Heart right ventricle (tissue), 16 donors: ENCODE data around the gene CD80. TPM values are rescaled to one million over a fixed set of nuclear protein-coding genes. Genes with fewer than 3 reads are reported as not detected.

Experiments
- ATAC-seq, 8 donors: fragments of 200-7000 bp; cut with Tn5 transposase; one replicate each; pipeline ENCODE4 v1.9.1; 2020; ENCODE audit warnings: mild to moderate bottlenecking in 8 of 8, moderate library complexity in 8 of 8, moderate number of reproducible peaks in 1 of 8
- DNase-seq, 2 donors: peaks; one replicate each; pipeline ENCODE4 v3.0.0-alpha.2; 2020
- H3K27ac ChIP-seq, 10 donors: fragments of 200-600 bp; sonication (generic) in 2 of 10; one replicate each; pipeline versions ENCODE4 v1.5.0 to v1.8.0; 2020 to 2022; ENCODE audit warnings: mild to moderate bottlenecking in 3 of 10
- H3K27me3 ChIP-seq, 7 donors: fragments of 200-600 bp; one replicate each; pipeline ENCODE4 v1.8.0; 2021 to 2022; ENCODE audit warnings: mild to moderate bottlenecking in 2 of 7
- H3K36me3 ChIP-seq, 9 donors: fragments of 200-600 bp; sonication (generic) in 1 of 9; one replicate each; pipeline versions ENCODE4 v1.5.0 to v1.8.0; 2020 to 2022; ENCODE audit warnings: mild to moderate bottlenecking in 2 of 9
- H3K4me1 ChIP-seq, 9 donors: fragments of 200-600 bp; sonication (generic) in 1 of 9; one replicate each; pipeline versions ENCODE4 v1.5.0 to v1.8.0; 2020 to 2022; ENCODE audit warnings: mild to moderate bottlenecking in 4 of 9
- H3K4me3 ChIP-seq, 10 donors: fragments of 200-600 bp; sonication (generic) in 2 of 10; one replicate each; pipeline versions ENCODE4 v1.5.0 to v1.8.0; 2020 to 2022; ENCODE audit warnings: mild to moderate bottlenecking in 7 of 10, moderate library complexity in 2 of 10
- H3K9me3 ChIP-seq, 11 donors: fragments of 200-600 bp in 10 of 11; sonication (generic) in 2 of 11; one replicate each; pipeline versions ENCODE4 v1.5.0 to v1.8.0; 2013 to 2022; ENCODE audit warnings: mild to moderate bottlenecking in 2 of 11, control low read depth in 1 of 11, moderate library complexity in 1 of 11
- WGBS, 2 donors: extraction: QIAGEN DNeasy Blood & Tissue Kit; methylation state at CpG; one replicate each; pipeline ENCODE4 v1.1.7; 2013; ENCODE audit warnings: inconsistent platforms in 1 of 2; 5-methylcytosine and 5-hydroxymethylcytosine counted together
- intact Hi-C, 10 donors: fragments of 100-400 bp; cut with DNase I; formaldehyde crosslinking; loops; one replicate each; pipeline versions ENCODE4 v1.11.1 to v1.14.2; 2022
- polyA plus RNA-seq, 2 donors: library from polyadenylated mRNA; stranded (reverse); fragments of 200-250 nt; gene quantifications; one replicate each; pipeline ENCODE4 v1.2.3, GENCODE V29; 2013
- total RNA-seq, 10 donors: library from RNA; stranded (reverse); fragmentation: NEBNext Ultra II Directional in 3 of 10; extraction: Animal tissue kit (Norgen Biotek cat#: 25700) in 3 of 10; gene quantifications; one replicate each; pipeline versions ENCODE4 v1.2.1 to v1.2.4, GENCODE V29; 2021 to 2023
- TF ChIP-seq, protein P1 (sequence below), 9 donors: fragments of 200-600 bp; sonication (generic) in 2 of 9; IDR thresholded peaks; one replicate each; pipeline versions ENCODE4 v1.5.0 to v1.8.0; 2021 to 2022; ENCODE audit warnings: antibody characterized with exemption in 9 of 9, mild to moderate bottlenecking in 5 of 9, moderate library complexity in 1 of 9
- donor health status: Arrhythmogenic right ventricular cardiomyopathy.
- donor health status: ischemic (EF 13 %, LVEDD 7.1; RV severe dilation, severe dysfunction).
- donor health status: healthy with polysubstance abuse.
- donor health status: DM: no; HTN: yes; CAD: no.
- donor health status: DM: no; HTN: no; CAD: no.
- donor health status: ischemic (EF 25% LVEDD 6.9; RV normal size, moderate dysfunction).
- donor health status: ischemic (EF 25% LVEDD 5.7; RV mildly dilated, moderate dysfunction).
- donor health status: healthy.
- donor health status: DM: yes; HTN: yes; CAD: no.
- donor health status: Ischemic cardiomyopathy.
- donor health status: ischemic (EF 35%, LVEDD 5.7; RV mildly dilated, moderate dysfunction).
- donor health status: nonischemic (EF 11% LVEDD 7.7; RV severe dilation, severe dysfunction).
- donor health status: DM: yes; HTN: yes; CAD: no.
- donor health status: PGD.
- donor health status: ischemic (EF 29% LVEDD 5.4; RV normal size, mild dysfunction).
- donor health status: nonischemic (EF 23%, LVEDD 6.1; RV moderate dilation, normal function).

The CD80 gene
- total and polyA plus RNA-seq, 12 donors = 0.01 to 1.6 (median 0.33) TPM; not detected in 6

DNA sequence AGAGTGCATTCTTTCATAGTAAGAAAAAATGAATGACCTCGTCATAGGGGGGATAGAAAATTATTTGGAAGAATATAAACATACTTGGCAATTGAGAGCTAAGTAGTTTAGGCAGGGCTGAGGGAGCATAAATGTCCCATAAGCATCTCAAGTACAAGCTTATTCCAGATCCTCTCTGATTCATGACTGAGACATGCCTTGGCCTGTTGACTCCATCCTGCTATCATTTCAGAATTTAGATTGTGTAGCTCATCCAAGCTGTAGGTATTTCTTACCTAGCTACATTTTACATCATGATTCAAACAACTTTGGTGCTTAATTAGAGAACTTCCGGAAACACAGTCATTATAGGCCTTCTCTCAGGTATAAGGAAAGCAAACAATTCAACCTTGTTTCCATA lies 78.3 kb downstream of the CD80 start:
- Histone ChIP-seq H3K9me3 (no peaks in the 10 kb centered on the region), H3K27me3 (no peaks in the 10 kb centered on the region), H3K4me3 (no peak overlapping the region), H3K27ac (no peak overlapping the region), H3K36me3 (peaks cover 0 to 100% (median 45%) of the 10 kb centered on the region in 9 donors), H3K4me1 (no peaks in the 10 kb centered on the region)
- WGBS, 2 donors = 93% methylated on average over 2 of the region's 2 CpGs
- ATAC-seq = no peak
- intact Hi-C loops = no loop called here
- TF ChIP-seq, protein P1, sequence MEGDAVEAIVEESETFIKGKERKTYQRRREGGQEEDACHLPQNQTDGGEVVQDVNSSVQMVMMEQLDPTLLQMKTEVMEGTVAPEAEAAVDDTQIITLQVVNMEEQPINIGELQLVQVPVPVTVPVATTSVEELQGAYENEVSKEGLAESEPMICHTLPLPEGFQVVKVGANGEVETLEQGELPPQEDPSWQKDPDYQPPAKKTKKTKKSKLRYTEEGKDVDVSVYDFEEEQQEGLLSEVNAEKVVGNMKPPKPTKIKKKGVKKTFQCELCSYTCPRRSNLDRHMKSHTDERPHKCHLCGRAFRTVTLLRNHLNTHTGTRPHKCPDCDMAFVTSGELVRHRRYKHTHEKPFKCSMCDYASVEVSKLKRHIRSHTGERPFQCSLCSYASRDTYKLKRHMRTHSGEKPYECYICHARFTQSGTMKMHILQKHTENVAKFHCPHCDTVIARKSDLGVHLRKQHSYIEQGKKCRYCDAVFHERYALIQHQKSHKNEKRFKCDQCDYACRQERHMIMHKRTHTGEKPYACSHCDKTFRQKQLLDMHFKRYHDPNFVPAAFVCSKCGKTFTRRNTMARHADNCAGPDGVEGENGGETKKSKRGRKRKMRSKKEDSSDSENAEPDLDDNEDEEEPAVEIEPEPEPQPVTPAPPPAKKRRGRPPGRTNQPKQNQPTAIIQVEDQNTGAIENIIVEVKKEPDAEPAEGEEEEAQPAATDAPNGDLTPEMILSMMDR (IDR thresholded peaks at IDR 0.05) = no peak
- no peak for DNase-seq

Other genes with a start within 250 kb of the CD80 start
- gene TMEM39A, start 96.0 kb downstream of the CD80 start, total RNA-seq = 10 to 100 TPM in 9 of 10 donors, 1 to 10 TPM in 1; 9.7 to 25.8 (median 13.5) TPM
- gene TMEM39A, start 96.0 kb downstream of the CD80 start, polyA plus RNA-seq = 10 to 100 TPM in 1 of 2 donors, 1 to 10 TPM in 1; 8.4 to 11.9 TPM
- gene POGLUT1, start 90.7 kb downstream of the CD80 start, total RNA-seq = 10 to 100 TPM in 1 of 10 donors, 1 to 10 TPM in 9; 2.8 to 13.2 (median 6.7) TPM
- 10 to 100 TPM in 1 of 2 donors, 1 to 10 TPM in 1; 8.6 to 17.0 TPM for gene POGLUT1, start 90.7 kb downstream of the CD80 start, polyA plus RNA-seq
- 100 to 1,000 TPM; 213 to 379 (median 240) TPM for gene TIMMDC1, start 61.1 kb downstream of the CD80 start, total RNA-seq
- gene TIMMDC1, start 61.1 kb downstream of the CD80 start, polyA plus RNA-seq = 100 to 1,000 TPM in 1 of 2 donors, 10 to 100 TPM in 1; 90.3 to 126 TPM
- 10 to 100 TPM in 6 of 10 donors, 1 to 10 TPM in 4; 7.5 to 16.9 (median 12.6) TPM for gene ADPRH, start 19.9 kb upstream of the CD80 start, total RNA-seq
- gene ADPRH, start 19.9 kb upstream of the CD80 start, polyA plus RNA-seq = 1 to 10 TPM; 5.6 to 7.9 TPM
- gene PLA1A, start 38.3 kb upstream of the CD80 start, total RNA-seq = 10 to 100 TPM in 1 of 10 donors, 1 to 10 TPM in 6, under 1 TPM in 3; 0.55 to 19.3 (median 1.9) TPM
- gene PLA1A, start 38.3 kb upstream of the CD80 start, polyA plus RNA-seq = 1 to 10 TPM; 1.1 to 3.7 TPM
- gene POPDC2, start 101.0 kb upstream of the CD80 start, total RNA-seq = 100 to 1,000 TPM; 598 to 928 (median 732) TPM
- 100 to 1,000 TPM; 351 to 805 TPM for gene POPDC2, start 101.0 kb upstream of the CD80 start, polyA plus RNA-seq
- 100 to 1,000 TPM in 6 of 10 donors, 10 to 100 TPM in 4; 76.2 to 175 (median 107) TPM for gene COX17, start 117.8 kb upstream of the CD80 start, total RNA-seq
- 100 to 1,000 TPM; 228 to 733 TPM for gene COX17, start 117.8 kb upstream of the CD80 start, polyA plus RNA-seq
- under 1 TPM; 0.19 to 0.92 (median 0.49) TPM for gene CFAP91, start 143.4 kb upstream of the CD80 start, total RNA-seq
- 1 to 10 TPM in 1 of 2 donors, under 1 TPM in 1; 0.25 to 1.6 TPM for gene CFAP91, start 143.4 kb upstream of the CD80 start, polyA plus RNA-seq
- under 1 TPM in 7 of 10 donors, not detected in 3; 0.11 to 0.31 (median 0.21) TPM for gene NR1I2, start 222.5 kb upstream of the CD80 start, total RNA-seq
- under 1 TPM; 0.03 to 0.15 TPM for gene NR1I2, start 222.5 kb upstream of the CD80 start, polyA plus RNA-seq